HG02852 (cell line): ENCODE measurements around the gene FAM240A.

Experiments
- ATAC-seq: cut with Tn5 transposase; IDR thresholded peaks from one replicate; pipeline ENCODE4 v1.9.1; 2021; ENCODE audit warnings: mild to moderate bottlenecking, moderate library complexity; ENCODE audit not compliant: unreplicated experiment

The FAM240A gene

DNA sequence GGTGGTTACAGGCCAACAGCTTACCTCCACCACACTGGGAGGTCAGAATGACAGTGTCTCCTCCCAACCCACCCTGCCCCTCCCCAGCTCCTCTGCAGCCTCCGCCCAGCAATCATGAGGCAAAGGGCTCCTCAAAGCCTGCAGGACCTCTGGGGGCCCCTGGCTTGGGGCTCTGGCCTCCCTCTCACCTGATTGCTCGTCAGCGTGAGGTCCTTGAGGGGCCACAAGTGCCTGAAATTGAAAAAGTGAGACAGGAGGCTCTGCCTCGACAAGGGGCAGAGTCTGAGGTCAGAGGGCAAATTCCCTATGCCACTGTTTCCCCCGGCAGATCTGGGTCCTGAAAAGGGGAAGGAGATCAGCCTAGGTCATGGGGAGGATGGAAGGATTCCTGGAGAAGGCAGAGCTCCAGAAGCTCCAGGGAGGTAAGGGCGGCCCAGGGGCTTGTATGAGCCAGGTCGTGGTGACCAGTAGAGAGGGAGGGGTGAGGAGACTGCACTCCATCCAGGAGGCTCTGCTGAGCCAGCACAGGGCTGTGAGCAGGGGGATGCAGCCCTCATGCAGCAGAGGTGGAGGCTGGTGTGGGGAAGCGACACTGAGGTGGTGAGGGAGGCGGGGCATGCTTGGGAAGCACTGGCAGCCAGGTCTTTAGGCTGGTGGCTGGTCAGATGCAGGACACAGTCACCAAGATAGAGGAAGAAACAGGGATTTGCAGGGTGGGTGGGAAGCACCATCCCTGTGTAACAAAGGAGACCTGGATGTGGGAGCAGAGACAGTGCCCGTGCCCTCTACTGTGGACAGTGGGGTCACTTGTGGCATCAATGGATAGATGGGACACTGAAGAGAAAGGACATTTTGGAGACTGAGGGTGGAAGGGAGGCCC is 61.1 kb downstream of the FAM240A start:
- ATAC-seq: no peak

DNA sequence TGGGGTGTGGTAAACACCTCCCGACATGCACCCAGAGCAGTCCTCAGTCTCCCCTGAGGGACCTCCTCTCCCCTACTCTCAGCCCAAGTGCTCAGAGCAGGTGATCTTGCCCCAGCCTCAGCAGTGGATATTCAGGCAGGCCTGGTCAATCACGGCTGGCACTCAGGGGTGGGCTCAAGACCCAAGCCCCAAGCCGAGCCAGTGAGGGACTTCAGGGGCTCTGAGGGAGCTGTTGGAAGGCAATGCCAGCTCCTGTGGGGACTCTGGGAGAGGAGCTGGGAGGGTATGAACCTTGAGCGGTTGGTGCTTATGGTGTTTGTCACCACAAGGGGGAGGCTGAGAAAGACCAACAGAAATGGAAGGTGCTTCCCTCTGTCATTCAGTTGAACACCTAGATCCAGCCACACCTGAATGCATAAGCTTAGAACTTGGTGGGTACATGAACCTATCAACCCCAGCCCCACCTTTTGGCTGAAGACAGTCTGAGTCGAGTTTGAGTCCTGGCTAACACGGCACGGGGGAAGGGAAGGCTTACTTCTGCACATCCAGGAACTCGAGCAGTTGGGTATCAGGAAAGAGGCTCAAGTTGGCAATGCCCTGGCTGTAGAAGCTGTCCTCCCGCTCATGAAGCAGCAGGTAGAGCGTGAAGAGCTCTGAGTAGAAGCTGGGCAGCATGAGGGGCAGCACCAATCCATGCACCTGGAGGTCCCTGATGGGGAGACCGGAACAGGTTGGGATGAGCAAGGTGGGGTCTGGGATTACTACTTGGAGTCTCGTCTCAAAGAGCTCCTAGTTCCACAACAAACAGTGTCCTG is 61.9 kb downstream of the FAM240A start:
- no peak for ATAC-seq

DNA sequence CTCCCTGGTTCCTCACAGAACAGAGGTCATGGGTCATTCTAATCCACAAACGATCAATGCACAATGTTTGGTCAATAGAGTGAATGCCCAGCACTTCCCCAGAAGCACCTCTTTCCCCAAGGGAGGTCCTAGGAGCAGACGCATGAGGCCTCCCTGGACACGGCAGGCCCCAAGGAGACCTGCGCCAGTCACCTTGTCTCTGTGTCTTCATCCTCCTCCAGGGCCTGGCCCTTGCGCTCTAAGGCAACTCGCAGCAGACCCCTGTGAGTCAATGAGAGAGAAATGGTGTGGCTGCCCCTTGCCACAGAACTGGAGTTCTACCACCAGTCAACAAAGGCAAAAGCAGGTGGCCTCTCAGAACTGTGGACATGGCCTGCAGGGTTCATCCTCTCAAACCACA is 63.1 kb downstream of the FAM240A start:
- ATAC-seq: no peak
